NB4 (cell line): ENCODE measurements around the gene ANKRA2.

ENCODE experiments used
- DNase-seq: peaks from one replicate; pipeline ENCODE4 v3.0.0; 2010; ENCODE audit warnings: low read depth
- H3K4me3 ChIP-seq: one replicate; pipeline ENCODE4 v1.5.1; 2011; ENCODE audit warnings: mild to moderate bottlenecking, low read depth, low read length, moderate library complexity
- MAX ChIP-seq: IDR thresholded peaks from 2 replicates; pipeline ENCODE4 v1.6.1; 2011; ENCODE audit warnings: low read depth, low read length
- MYC ChIP-seq: IDR thresholded peaks from 2 replicates; pipeline ENCODE4 v1.6.1; 2011; ENCODE audit warnings: low read depth, low read length
- POLR2A ChIP-seq: IDR thresholded peaks from 2 replicates; pipeline ENCODE4 v1.6.1; 2011; ENCODE audit warnings: mild to moderate bottlenecking; ENCODE audit not compliant: insufficient read length; ENCODE audit errors: extremely low read depth
- TF ChIP-seq, protein P1 (sequence below): IDR thresholded peaks from one replicate; pipeline ENCODE4 v1.5.1; 2012; ENCODE audit warnings: low read depth, low read length

The ANKRA2 gene, protein sequence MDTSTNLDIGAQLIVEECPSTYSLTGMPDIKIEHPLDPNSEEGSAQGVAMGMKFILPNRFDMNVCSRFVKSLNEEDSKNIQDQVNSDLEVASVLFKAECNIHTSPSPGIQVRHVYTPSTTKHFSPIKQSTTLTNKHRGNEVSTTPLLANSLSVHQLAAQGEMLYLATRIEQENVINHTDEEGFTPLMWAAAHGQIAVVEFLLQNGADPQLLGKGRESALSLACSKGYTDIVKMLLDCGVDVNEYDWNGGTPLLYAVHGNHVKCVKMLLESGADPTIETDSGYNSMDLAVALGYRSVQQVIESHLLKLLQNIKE

DNA sequence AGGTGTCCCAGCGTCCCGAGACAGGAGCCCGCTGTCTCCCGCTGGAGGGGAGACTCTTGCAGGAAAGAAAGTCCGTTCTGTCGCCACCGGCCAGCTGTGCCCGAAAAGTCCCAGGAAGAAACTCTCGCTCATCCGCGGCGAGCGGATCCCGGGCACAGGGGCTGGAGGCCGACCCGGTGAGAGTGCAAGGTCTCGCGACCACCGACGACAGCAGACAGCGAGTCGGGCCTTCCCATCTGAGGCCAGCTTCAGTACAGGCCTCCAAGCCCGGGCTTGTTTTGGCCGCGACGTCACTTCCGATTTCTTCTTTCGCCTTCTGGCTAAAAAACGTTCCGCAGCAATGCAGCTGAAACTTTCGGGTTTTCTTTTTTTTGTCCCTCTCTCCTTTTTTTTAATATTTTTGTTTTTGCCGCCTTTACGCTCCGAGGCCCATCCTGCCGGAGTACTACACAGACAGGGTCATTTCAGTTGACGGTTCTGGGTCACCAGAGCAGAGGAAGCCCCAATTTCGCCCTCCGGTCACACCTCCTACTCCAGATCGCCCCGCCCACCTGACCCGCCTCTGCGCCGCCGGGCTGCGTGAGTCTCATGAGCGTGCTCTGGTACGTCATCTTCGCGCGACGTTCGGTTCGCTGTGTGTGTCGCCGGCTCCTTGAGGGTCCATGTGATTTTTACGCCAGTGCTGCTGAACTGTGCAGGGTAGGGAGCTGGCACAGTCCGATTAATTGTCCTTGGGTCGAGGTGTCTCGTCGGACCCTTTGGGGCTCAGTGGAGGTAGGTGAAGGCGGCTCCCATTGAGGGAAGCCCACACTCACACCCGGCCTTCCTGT, at the start of gene ANKRA2, which contains the start of gene UTP15:
ANKRA2 (minus strand) TSS at position 501 of the 830 bp plus-strand sequence. CDS start 2,758 bp downstream, outside the sequence.
UTP15 (plus strand) TSS at position 605 of the 830 bp plus-strand sequence. CDS start 1,602 bp downstream, outside the sequence.
- H3K4me3 ChIP-seq = peak within 1 kb of the TSS; percentile 100
- peak; percentile 98 for DNase-seq
- TF ChIP-seq MYC (peak; percentile 93), MAX (peak; percentile 96), POLR2A (peak; percentile 64)
- TF ChIP-seq, protein P1, sequence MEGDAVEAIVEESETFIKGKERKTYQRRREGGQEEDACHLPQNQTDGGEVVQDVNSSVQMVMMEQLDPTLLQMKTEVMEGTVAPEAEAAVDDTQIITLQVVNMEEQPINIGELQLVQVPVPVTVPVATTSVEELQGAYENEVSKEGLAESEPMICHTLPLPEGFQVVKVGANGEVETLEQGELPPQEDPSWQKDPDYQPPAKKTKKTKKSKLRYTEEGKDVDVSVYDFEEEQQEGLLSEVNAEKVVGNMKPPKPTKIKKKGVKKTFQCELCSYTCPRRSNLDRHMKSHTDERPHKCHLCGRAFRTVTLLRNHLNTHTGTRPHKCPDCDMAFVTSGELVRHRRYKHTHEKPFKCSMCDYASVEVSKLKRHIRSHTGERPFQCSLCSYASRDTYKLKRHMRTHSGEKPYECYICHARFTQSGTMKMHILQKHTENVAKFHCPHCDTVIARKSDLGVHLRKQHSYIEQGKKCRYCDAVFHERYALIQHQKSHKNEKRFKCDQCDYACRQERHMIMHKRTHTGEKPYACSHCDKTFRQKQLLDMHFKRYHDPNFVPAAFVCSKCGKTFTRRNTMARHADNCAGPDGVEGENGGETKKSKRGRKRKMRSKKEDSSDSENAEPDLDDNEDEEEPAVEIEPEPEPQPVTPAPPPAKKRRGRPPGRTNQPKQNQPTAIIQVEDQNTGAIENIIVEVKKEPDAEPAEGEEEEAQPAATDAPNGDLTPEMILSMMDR = no peak

DNA sequence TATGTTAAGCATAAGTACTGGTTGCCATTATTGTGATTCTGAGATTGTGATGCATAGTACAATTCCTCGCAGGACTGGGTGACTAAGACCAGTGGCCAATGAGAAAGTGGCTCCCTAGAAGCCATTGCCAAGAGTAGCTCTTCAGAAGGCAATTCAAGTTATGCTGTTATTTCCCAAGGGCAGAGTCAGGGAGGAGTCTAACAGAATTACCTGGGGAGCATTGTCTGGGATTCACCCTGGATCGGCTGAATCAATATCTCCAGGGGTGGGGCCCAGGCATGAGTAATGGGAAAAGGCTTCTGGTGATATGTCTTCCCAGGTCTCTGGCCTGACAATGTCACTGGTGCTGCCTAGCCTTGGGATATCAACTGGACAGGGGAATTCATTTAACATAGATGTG, 49.6 kb upstream of the ANKRA2 start:
- TF ChIP-seq, protein P1 = no peak
- TF ChIP-seq POLR2A = no peak
- TF ChIP-seq MAX = no peak
- no peak for DNase-seq

GRCh38 chr5:73612799-73613198, 47.4 kb upstream of the ANKRA2 start:
- no peak for DNase-seq
- no peak overlapping the region for H3K4me3 ChIP-seq
- TF ChIP-seq, protein P1 = no peak
- TF ChIP-seq POLR2A (no peak), MAX (no peak), MYC (no peak)

More for the DNA sequence above, 49.6 kb upstream of the ANKRA2 start:
- H3K4me3 ChIP-seq = no peak overlapping the region

DNA sequence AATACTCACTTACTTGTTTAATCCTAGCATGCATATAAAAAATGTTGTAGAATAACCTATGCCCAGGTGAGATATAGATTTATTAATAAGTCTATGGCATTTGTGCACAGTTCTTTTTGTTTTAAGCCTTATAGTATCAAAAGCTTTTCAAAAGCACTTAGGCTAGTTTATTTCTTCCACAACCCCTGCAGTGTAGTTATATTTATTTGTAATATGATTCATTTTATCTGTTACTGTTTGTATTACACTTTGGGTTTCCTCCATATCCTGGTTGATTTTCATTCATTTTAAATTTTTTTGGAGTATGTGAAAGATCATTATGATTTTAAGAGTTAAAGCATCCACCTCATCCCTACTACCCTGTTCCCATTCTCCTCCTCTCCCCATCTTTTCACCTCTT, 41.8 kb upstream of the ANKRA2 start:
- TF ChIP-seq MYC = no peak
- no peak for TF ChIP-seq MAX
- no peak for TF ChIP-seq POLR2A
- TF ChIP-seq, protein P1 = no peak
- DNase-seq = no peak
- no peak overlapping the region for H3K4me3 ChIP-seq

GRCh38 chr5:73606206-73606753, 40.8 kb upstream of the ANKRA2 start:
- H3K4me3 ChIP-seq = no peak overlapping the region
- TF ChIP-seq MAX = no peak
- TF ChIP-seq, protein P1 = no peak
- no peak for TF ChIP-seq POLR2A
- no peak for TF ChIP-seq MYC
- DNase-seq = no peak
